GM15510 (cell line): ENCODE results near the gene BATF.

Experiments used
- POLR2A ChIP-seq: IDR thresholded peaks from 3 replicates; pipeline ENCODE4 v1.6.1; 2011; ENCODE audit warnings: borderline replicate concordance; ENCODE audit not compliant: insufficient read length; ENCODE audit errors: extremely low read depth

The BATF gene

GRCh38 chr14:75559045-75559444 lies 36.8 kb downstream of the BATF start:
- TF ChIP-seq POLR2A, result no peak

GRCh38 chr14:75559451-75560222 lies 37.4 kb downstream of the BATF start:
- no peak for TF ChIP-seq POLR2A

GRCh38 chr14:75561013-75561432 lies 38.8 kb downstream of the BATF start:
- TF ChIP-seq POLR2A, result no peak

- TF ChIP-seq POLR2A, result no peak
Observed at GRCh38 chr14:75562089-75562488, 39.8 kb downstream of the BATF start.

- no peak for TF ChIP-seq POLR2A
Observed at GRCh38 chr14:75562489-75562888, 40.2 kb downstream of the BATF start.

- TF ChIP-seq POLR2A, result no peak
Observed at GRCh38 chr14:75563931-75564330, 41.7 kb downstream of the BATF start.

GRCh38 chr14:75565056-75565455 lies 42.8 kb downstream of the BATF start:
- TF ChIP-seq POLR2A, result no peak

GRCh38 chr14:75566321-75566720 lies 44.1 kb downstream of the BATF start:
- TF ChIP-seq POLR2A, result no peak

- TF ChIP-seq POLR2A, result no peak
Observed at GRCh38 chr14:75566752-75567151, 44.5 kb downstream of the BATF start.

- TF ChIP-seq POLR2A, result no peak
Observed at GRCh38 chr14:75568140-75568539, 45.9 kb downstream of the BATF start.

GRCh38 chr14:75568791-75569190 lies 46.5 kb downstream of the BATF start:
- TF ChIP-seq POLR2A, result no peak

- TF ChIP-seq POLR2A, result no peak
Observed at GRCh38 chr14:75570797-75571196, 48.5 kb downstream of the BATF start.

- no peak for TF ChIP-seq POLR2A
Observed at GRCh38 chr14:75572104-75572503, 49.8 kb downstream of the BATF start.

- TF ChIP-seq POLR2A, result no peak
Observed at GRCh38 chr14:75577090-75577489, 54.8 kb downstream of the BATF start.

- TF ChIP-seq POLR2A, result no peak
Observed at GRCh38 chr14:75577729-75578101, 55.4 kb downstream of the BATF start.

GRCh38 chr14:75578102-75578785 lies 56.0 kb downstream of the BATF start, which contains the start of gene FLVCR2:
TSS of gene FLVCR2 (plus strand) at chr14:75578620. CDS start at chr14:75578973, 353 bp downstream.
- no peak for TF ChIP-seq POLR2A

- TF ChIP-seq POLR2A, result no peak
Observed at GRCh38 chr14:75578786-75579337, 56.6 kb downstream of the BATF start.

GRCh38 chr14:75579338-75579864 lies 57.1 kb downstream of the BATF start:
- TF ChIP-seq POLR2A, result no peak
